Measurements from ENCODE around the gene FTO. TPM values are rescaled to one million over a fixed set of nuclear protein-coding genes. Genes with fewer than 3 reads are reported as not detected.

Gene FTO
- total RNA-seq, 1 donor from 2014 or later, result 67.2 TPM

GRCh38 chr16:53781023-53781605, 77.2 kb downstream of the FTO start:
- no peak for DNase-seq (ENCODE audit: low spot score)

GRCh38 chr16:53782148-53782547, 78.2 kb downstream of the FTO start:
- DNase-seq (ENCODE audit: low spot score), result no peak

- DNase-seq (ENCODE audit: low spot score), result no peak
Observed at GRCh38 chr16:53784291-53784690, 80.3 kb downstream of the FTO start.

GRCh38 chr16:53785044-53785443, 81.1 kb downstream of the FTO start:
- DNase-seq (ENCODE audit: low spot score), result peak; percentile 86

GRCh38 chr16:53785916-53786315, 82.0 kb downstream of the FTO start:
- no peak for DNase-seq (ENCODE audit: low spot score)

GRCh38 chr16:53787423-53787822, 83.5 kb downstream of the FTO start:
- DNase-seq (ENCODE audit: low spot score), result no peak

GRCh38 chr16:53789137-53789536, 85.2 kb downstream of the FTO start:
- peak; percentile 61 for DNase-seq (ENCODE audit: low spot score)

GRCh38 chr16:53792161-53792951, 88.4 kb downstream of the FTO start:
- DNase-seq (ENCODE audit: low spot score), result no peak

GRCh38 chr16:53803451-53803850, 99.5 kb downstream of the FTO start:
- no peak for DNase-seq (ENCODE audit: low spot score)

- no peak for DNase-seq (ENCODE audit: low spot score)
Observed at GRCh38 chr16:53803998-53804397, 100.0 kb downstream of the FTO start.

- no peak for DNase-seq (ENCODE audit: low spot score)
Observed at GRCh38 chr16:53804467-53804866, 100.5 kb downstream of the FTO start.

- DNase-seq (ENCODE audit: low spot score), result no peak
Observed at GRCh38 chr16:53805113-53805512, 101.2 kb downstream of the FTO start.

- DNase-seq (ENCODE audit: low spot score), result no peak
Observed at GRCh38 chr16:53805752-53806151, 101.8 kb downstream of the FTO start.

GRCh38 chr16:53809088-53809932, 105.4 kb downstream of the FTO start:
- DNase-seq (ENCODE audit: low spot score), result peak; percentile 81

- DNase-seq (ENCODE audit: low spot score), result no peak
Observed at GRCh38 chr16:53812914-53813313, 109.0 kb downstream of the FTO start.

- peak; percentile 56 for DNase-seq (ENCODE audit: low spot score)
Observed at GRCh38 chr16:53814801-53815200, 110.8 kb downstream of the FTO start.

GRCh38 chr16:53816211-53816836, 112.4 kb downstream of the FTO start:
- DNase-seq (ENCODE audit: low spot score), result no peak

- peak; percentile 86 for DNase-seq (ENCODE audit: low spot score)
Observed at GRCh38 chr16:53817117-53817755, 113.3 kb downstream of the FTO start.

- DNase-seq (ENCODE audit: low spot score), result no peak
Observed at GRCh38 chr16:53817812-53818550, 114.0 kb downstream of the FTO start.

GRCh38 chr16:53821487-53821886, 117.5 kb downstream of the FTO start:
- no peak for DNase-seq (ENCODE audit: low spot score)
